Measurements from ENCODE around the gene STYX.

GRCh38 chr14:52778702-52779101 is 48.7 kb downstream of the STYX start:
- no peak for TF ChIP-seq CTCF (IDR thresholded peaks at IDR 0.05)
- no peak for TF ChIP-seq EP300 (IDR thresholded peaks at IDR 0.05)
- no peak for TF ChIP-seq POLR2AphosphoS5 (IDR thresholded peaks at IDR 0.05)
- no peak for TF ChIP-seq POLR2A (IDR thresholded peaks at IDR 0.05)
